Activated naive CD8-positive, alpha-beta T cell treated with anti-CD3 and anti-CD28 coated beads for 36 hours (primary cell): ENCODE results near the gene EPYC. TPM values are rescaled to one million over a fixed set of nuclear protein-coding genes. Genes with fewer than 3 reads are reported as not detected.
A peak's percentile ranks its signal among the peaks of the same experiment; 100 is the strongest.

Experiments used
- DNase-seq: peaks from one replicate; pipeline ENCODE4 v3.0.0; 2021
- H3K27ac Mint-ChIP-seq: one replicate; pipeline ENCODE4 v1.8.0; 2022; ENCODE audit warnings: mild to moderate bottlenecking, moderate library complexity, mixed read lengths
- H3K27me3 Mint-ChIP-seq: one replicate; pipeline ENCODE4 v1.8.0; 2022; ENCODE audit warnings: mild to moderate bottlenecking, mixed read lengths
- H3K36me3 Mint-ChIP-seq: one replicate; pipeline ENCODE4 v1.8.0; 2021; ENCODE audit warnings: mild to moderate bottlenecking, mixed read lengths
- H3K4me1 Mint-ChIP-seq: one replicate; pipeline ENCODE4 v1.8.0; 2021; ENCODE audit warnings: mixed read lengths
- H3K4me3 Mint-ChIP-seq: one replicate; pipeline ENCODE4 v1.8.0; 2022; ENCODE audit warnings: mild to moderate bottlenecking, moderate library complexity, mixed read lengths
- H3K9me3 Mint-ChIP-seq: one replicate; pipeline ENCODE4 v1.8.0; 2022; ENCODE audit warnings: mixed read lengths
- total RNA-seq, 2 experiments: library from RNA; stranded (reverse); gene quantifications; one replicate each; pipeline ENCODE4 v1.2.3, GENCODE V29; 2021

Gene EPYC
- total RNA-seq, 2 experiments from 2014 or later: not detected

GRCh38 chr12:90954428-90954827, 50.3 kb downstream of the EPYC start:
- no peak overlapping the region for H3K27ac Mint-ChIP-seq
- no peaks in the 10 kb centered on the region for H3K9me3 Mint-ChIP-seq
- DNase-seq: no peak
- H3K27me3 Mint-ChIP-seq: peaks cover 11% of the 10 kb centered on the region
- no peaks in the 10 kb centered on the region for H3K4me1 Mint-ChIP-seq
- no peak overlapping the region for H3K4me3 Mint-ChIP-seq
- H3K36me3 Mint-ChIP-seq: no peaks in the 10 kb centered on the region

GRCh38 chr12:90953956-90954421, 50.8 kb downstream of the EPYC start:
- Mint-ChIP-seq H3K27me3 (peaks cover 11% of the 10 kb centered on the region), H3K27ac (no peak overlapping the region), H3K4me3 (no peak overlapping the region), H3K9me3 (no peaks in the 10 kb centered on the region), H3K4me1 (no peaks in the 10 kb centered on the region), H3K36me3 (no peaks in the 10 kb centered on the region)
- DNase-seq: peak; percentile 30

- H3K27ac Mint-ChIP-seq: no peak overlapping the region
- H3K9me3 Mint-ChIP-seq: no peaks in the 10 kb centered on the region
- no peak overlapping the region for H3K4me3 Mint-ChIP-seq
- no peaks in the 10 kb centered on the region for H3K36me3 Mint-ChIP-seq
- no peaks in the 10 kb centered on the region for H3K4me1 Mint-ChIP-seq
- DNase-seq: no peak
- peaks cover 11% of the 10 kb centered on the region for H3K27me3 Mint-ChIP-seq
These were observed 53.2 kb downstream of the EPYC start for GRCh38 chr12:90951432-90952105.

GRCh38 chr12:90947869-90948268, 56.9 kb downstream of the EPYC start:
- Mint-ChIP-seq H3K9me3 (no peaks in the 10 kb centered on the region), H3K36me3 (no peaks in the 10 kb centered on the region)
- no peak for DNase-seq

GRCh38 chr12:90945070-90945649, 59.6 kb downstream of the EPYC start:
- H3K4me1 Mint-ChIP-seq: no peaks in the 10 kb centered on the region
- H3K9me3 Mint-ChIP-seq: no peaks in the 10 kb centered on the region
- no peak for DNase-seq

More at GRCh38 chr12:90947869-90948268, 56.9 kb downstream of the EPYC start:
- H3K4me1 Mint-ChIP-seq: no peaks in the 10 kb centered on the region
- no peak overlapping the region for H3K4me3 Mint-ChIP-seq
- H3K27ac Mint-ChIP-seq: no peak overlapping the region
- peaks cover 7% of the 10 kb centered on the region for H3K27me3 Mint-ChIP-seq

GRCh38 chr12:90943255-90943654, 61.5 kb downstream of the EPYC start:
- Mint-ChIP-seq H3K9me3 (no peaks in the 10 kb centered on the region), H3K4me1 (no peaks in the 10 kb centered on the region), H3K27me3 (peaks cover 3% of the 10 kb centered on the region), H3K27ac (no peak overlapping the region), H3K36me3 (no peaks in the 10 kb centered on the region), H3K4me3 (no peak overlapping the region)
- no peak for DNase-seq

More at GRCh38 chr12:90945070-90945649, 59.6 kb downstream of the EPYC start:
- H3K27me3 Mint-ChIP-seq: peaks cover 3% of the 10 kb centered on the region
- H3K4me3 Mint-ChIP-seq: no peak overlapping the region
- no peak overlapping the region for H3K27ac Mint-ChIP-seq
- no peaks in the 10 kb centered on the region for H3K36me3 Mint-ChIP-seq

- Mint-ChIP-seq H3K4me1 (no peaks in the 10 kb centered on the region), H3K27me3 (peaks cover 8% of the 10 kb centered on the region), H3K36me3 (no peaks in the 10 kb centered on the region), H3K9me3 (no peaks in the 10 kb centered on the region), H3K27ac (no peak overlapping the region), H3K4me3 (no peak overlapping the region)
- DNase-seq: no peak
These were observed 63.8 kb downstream of the EPYC start for GRCh38 chr12:90940872-90941499.

GRCh38 chr12:90939382-90939781, 65.4 kb downstream of the EPYC start:
- no peak for DNase-seq
- Mint-ChIP-seq H3K9me3 (no peaks in the 10 kb centered on the region), H3K27me3 (peaks cover 12% of the 10 kb centered on the region), H3K27ac (no peak overlapping the region), H3K4me3 (no peak overlapping the region), H3K4me1 (no peaks in the 10 kb centered on the region), H3K36me3 (no peaks in the 10 kb centered on the region)

GRCh38 chr12:90938451-90938850, 66.3 kb downstream of the EPYC start:
- H3K27me3 Mint-ChIP-seq: peaks cover 12% of the 10 kb centered on the region
- no peak for DNase-seq
- no peaks in the 10 kb centered on the region for H3K4me1 Mint-ChIP-seq
- H3K27ac Mint-ChIP-seq: no peak overlapping the region
- H3K4me3 Mint-ChIP-seq: no peak overlapping the region
- H3K36me3 Mint-ChIP-seq: no peaks in the 10 kb centered on the region
- H3K9me3 Mint-ChIP-seq: no peaks in the 10 kb centered on the region

- Mint-ChIP-seq H3K4me1 (no peaks in the 10 kb centered on the region), H3K9me3 (no peaks in the 10 kb centered on the region), H3K27me3 (peaks cover 12% of the 10 kb centered on the region), H3K4me3 (no peak overlapping the region), H3K36me3 (no peaks in the 10 kb centered on the region), H3K27ac (no peak overlapping the region)
- DNase-seq: no peak
These were observed 67.1 kb downstream of the EPYC start for GRCh38 chr12:90937651-90938050.

GRCh38 chr12:90936230-90937005, 68.4 kb downstream of the EPYC start:
- Mint-ChIP-seq H3K27ac (no peak overlapping the region), H3K36me3 (no peaks in the 10 kb centered on the region), H3K27me3 (peaks cover 12% of the 10 kb centered on the region), H3K9me3 (no peaks in the 10 kb centered on the region), H3K4me1 (no peaks in the 10 kb centered on the region), H3K4me3 (no peak overlapping the region)
- DNase-seq: no peak

- no peak overlapping the region for H3K27ac Mint-ChIP-seq
- H3K36me3 Mint-ChIP-seq: no peaks in the 10 kb centered on the region
- no peaks in the 10 kb centered on the region for H3K27me3 Mint-ChIP-seq
- no peak for DNase-seq
- no peak overlapping the region for H3K4me3 Mint-ChIP-seq
- no peaks in the 10 kb centered on the region for H3K4me1 Mint-ChIP-seq
- peaks cover 6% of the 10 kb centered on the region for H3K9me3 Mint-ChIP-seq
These were observed 79.2 kb downstream of the EPYC start for GRCh38 chr12:90925562-90925961.

- Mint-ChIP-seq H3K4me1 (no peaks in the 10 kb centered on the region), H3K9me3 (peaks cover 3% of the 10 kb centered on the region), H3K4me3 (no peak overlapping the region), H3K36me3 (no peaks in the 10 kb centered on the region), H3K27me3 (no peaks in the 10 kb centered on the region), H3K27ac (no peak overlapping the region)
- no peak for DNase-seq
These were observed 80.4 kb downstream of the EPYC start for GRCh38 chr12:90924406-90924805.

- H3K4me1 Mint-ChIP-seq: no peaks in the 10 kb centered on the region
- H3K27ac Mint-ChIP-seq: no peak overlapping the region
- no peak overlapping the region for H3K4me3 Mint-ChIP-seq
- H3K27me3 Mint-ChIP-seq: no peaks in the 10 kb centered on the region
- DNase-seq: no peak
- no peaks in the 10 kb centered on the region for H3K36me3 Mint-ChIP-seq
- no peaks in the 10 kb centered on the region for H3K9me3 Mint-ChIP-seq
These were observed 82.6 kb downstream of the EPYC start for GRCh38 chr12:90922145-90922627.

GRCh38 chr12:90921536-90921935, 83.2 kb downstream of the EPYC start:
- DNase-seq: no peak
- H3K9me3 Mint-ChIP-seq: no peaks in the 10 kb centered on the region
- H3K36me3 Mint-ChIP-seq: no peaks in the 10 kb centered on the region

More at GRCh38 chr12:90921536-90921935, 83.2 kb downstream of the EPYC start:
- Mint-ChIP-seq H3K27ac (no peak overlapping the region), H3K4me3 (no peak overlapping the region), H3K4me1 (no peaks in the 10 kb centered on the region), H3K27me3 (no peaks in the 10 kb centered on the region)
